GM23248 (cell line): ENCODE results near the gene SLC7A11.

Experiments
- EZH2 ChIP-seq: fragments of 200-600 bp; sonication (generic); IDR thresholded peaks from 2 replicates; pipeline ENCODE4 v1.6.1; 2018; ENCODE audit warnings: antibody characterized with exemption, mild to moderate bottlenecking; ENCODE audit not compliant: insufficient read depth, poor library complexity, severe bottlenecking
- EZH2phosphoT487 ChIP-seq: fragments of 200-600 bp; sonication (generic); IDR thresholded peaks from 2 replicates; pipeline ENCODE4 v1.6.1; 2018; ENCODE audit warnings: antibody characterized with exemption, moderate library complexity, mild to moderate bottlenecking, low read depth; ENCODE audit not compliant: insufficient read depth

DNA sequence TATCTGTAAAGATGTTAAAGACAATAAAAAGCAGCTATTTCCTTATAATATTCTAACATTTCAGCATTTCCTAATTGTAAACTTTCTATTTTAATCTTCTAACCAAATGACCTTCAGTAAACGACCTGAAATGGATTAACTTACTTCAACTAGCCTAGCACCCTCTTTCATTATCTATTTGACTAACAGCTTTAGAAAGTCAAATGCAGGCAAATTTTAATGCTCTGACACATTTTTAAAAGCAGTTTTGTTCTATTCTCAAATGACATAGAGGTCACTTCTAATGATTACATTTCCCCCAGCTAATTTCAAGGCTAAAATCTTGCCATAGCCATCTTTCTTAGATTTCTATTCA, 41.9 kb downstream of the SLC7A11 start:
- TF ChIP-seq EZH2phosphoT487 (no peak), EZH2 (no peak)
